HK-2 (cell line): ENCODE data around the gene NFXL1.
A peak's percentile ranks its signal among the peaks of the same experiment; 100 is the strongest.
"Not testable (repeated sequence)": the region's sequence is repeated elsewhere in the genome, so short reads cannot be mapped to it uniquely, and the experiment has no call there.

Experiments used
- DNase-seq: peaks from one replicate; pipeline ENCODE4 v3.0.0-alpha.2; 2018; ENCODE audit not compliant: unreplicated experiment

NFXL1 gene

DNA sequence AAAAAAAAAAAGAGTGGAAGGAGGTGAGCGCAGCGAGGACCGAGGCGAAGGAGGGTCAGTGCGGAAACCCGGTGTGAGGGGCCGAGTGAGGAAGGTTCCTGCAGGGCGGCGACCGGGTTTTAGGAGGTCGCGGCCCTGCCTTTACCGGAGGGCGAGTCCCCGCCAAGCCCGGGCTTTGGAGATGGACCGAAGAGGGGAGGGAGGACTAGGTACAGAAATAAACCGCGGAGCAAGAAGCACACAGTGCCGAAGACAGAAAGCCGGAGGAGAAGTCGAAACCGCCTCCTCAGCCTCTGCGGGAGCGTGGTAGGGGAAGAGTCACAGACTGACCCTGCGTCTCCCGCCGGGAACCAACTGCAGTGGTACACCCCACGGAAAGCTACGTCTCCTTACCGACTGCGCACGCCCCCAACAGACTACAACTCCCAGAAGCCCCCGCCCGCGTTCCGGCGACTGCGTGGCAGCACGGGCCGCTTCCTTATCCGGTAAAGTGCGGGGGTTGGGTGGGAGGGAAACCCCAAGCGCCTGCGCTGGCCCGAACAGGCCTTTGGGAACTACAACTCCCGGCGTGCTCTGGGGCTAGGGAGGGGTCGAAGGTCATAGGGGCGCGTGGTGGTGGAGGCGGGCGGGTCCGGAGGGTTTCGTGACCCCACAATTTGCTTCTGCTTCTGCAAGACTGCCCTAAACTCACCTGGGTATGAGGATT lies at the start of gene NFXL1:
NFXL1 (minus strand) TSS at position 364 of the 706 bp plus-strand sequence. CDS start 380 bp downstream, outside the sequence.
- peak; percentile 98 for DNase-seq

DNA sequence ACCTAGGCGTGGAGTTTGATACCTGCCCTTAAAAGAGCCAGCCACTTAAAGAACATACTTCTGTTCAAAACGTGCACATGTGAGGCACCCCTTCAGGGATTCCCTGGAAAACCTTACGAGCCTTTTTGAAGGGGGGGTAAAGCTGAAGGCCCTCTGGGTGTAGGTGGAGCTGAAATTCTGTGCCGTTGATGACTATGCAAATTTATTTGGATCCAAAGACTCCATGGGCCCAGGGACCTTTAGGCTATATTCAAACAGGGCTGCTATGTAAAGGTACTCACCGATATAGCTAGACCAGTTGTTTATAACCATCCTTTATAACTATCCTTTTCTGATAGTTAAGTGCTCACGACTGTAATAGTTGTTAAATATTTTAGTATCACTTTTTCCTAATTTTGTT lies 40.3 kb upstream of the NFXL1 start:
- DNase-seq: no peak

DNA sequence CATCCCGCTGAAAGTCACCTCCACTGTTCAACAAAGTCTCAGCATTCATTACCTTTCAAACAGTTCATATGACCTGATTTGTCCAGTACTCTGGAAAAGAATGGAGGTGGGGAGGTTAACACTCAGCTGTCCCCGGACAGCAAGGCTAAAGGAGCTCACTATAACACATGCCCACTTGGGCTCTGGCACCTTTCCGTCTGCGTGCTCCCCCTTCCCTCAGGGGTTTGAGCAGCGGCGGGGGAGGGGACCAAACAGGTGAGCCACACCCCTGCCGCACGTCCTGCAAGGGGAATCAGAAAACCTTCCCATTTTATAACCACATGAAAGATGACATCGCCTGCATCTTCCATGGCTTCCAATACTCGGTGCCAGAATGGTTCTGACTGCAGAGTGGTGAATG lies 39.9 kb upstream of the NFXL1 start:
- no peak for DNase-seq

DNA sequence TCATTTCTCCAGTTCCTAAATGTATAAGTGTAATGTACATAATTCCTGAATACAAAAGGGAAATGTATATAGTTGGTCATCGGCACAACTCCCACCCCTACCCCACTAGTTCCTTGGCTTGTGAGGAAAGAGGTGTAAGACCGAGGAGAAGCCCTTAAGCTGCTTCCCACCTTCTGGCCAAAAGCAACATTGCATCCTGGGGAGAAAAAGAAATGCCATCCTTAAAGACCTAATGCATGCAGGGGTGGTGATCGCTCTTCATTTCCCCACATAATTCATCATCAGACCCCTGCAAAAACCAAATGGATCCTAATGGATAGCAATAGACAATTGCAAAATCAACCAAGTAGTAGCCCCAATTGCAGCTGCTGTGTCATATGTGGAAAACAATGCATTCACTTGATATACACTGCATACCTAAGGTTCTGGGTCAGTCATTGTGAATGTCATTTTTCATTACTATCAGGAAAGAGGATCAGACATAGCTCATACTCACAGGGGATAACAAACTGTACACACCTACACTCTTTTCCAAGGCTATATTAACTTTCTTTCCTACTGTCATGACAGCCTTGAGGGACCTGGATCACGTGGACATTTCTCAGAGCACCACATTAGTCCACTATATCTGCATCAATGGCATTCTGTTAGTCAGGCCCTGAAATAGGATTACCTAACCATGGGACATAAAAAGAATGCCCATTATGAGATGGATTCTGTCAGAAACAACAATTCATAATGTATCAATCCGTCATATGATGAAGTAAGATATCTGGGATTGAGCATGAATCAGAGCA lies 31.7 kb upstream of the NFXL1 start:
- DNase-seq: no peak

DNA sequence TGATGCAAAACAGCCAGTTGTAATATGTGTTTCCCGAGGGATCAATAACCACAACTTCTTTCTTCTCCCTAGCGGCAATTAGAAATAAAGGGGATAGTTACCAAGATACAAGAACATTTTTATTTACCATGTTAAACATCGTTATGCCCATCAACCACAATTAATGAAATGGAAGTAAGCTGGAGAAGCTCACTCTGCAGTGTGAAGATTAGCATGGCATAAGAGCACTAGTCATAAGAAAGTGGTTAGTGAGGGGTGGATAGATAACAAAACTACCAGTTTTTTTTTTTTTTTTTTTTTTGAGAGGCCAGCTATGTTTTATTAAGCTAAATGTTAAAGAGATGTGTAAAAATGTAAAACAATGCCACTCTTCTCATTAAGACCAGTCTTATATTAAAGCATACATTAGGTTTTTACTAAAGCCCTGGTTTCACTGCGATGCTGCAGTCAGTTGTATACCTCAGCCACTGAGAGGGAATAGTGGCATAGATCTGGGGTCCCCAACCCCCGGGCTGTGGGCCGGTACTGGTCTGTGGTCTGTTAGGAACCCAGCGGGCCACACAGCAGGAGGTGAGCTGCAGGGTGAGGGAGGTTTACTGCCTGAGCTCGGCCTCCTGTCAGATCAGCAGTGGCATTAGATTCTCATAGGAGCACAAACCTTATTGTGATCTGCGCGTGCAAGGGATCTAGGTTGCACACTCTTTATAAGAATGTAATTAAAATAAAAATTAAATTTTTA lies 27.9 kb upstream of the NFXL1 start:
- DNase-seq: no peak

DNA sequence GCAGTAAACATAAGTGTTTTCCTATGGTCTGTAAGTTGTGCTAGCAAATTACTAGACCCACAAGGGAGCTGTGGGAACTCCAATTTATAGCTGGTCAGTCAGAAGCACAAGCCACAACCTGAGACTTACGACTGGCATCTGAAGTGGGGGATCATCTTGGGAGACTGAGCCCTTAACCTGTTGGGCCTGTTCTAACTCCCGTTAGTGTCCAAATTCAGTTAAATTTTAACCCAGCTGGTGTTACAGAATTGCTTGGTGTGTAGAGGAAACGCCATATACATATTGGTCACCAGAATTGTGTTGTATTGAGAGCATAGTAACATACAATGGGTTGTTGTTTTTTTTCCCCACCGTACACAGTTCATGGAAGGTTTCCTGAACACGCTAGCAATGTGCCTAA lies 25.1 kb upstream of the NFXL1 start:
- DNase-seq: no peak

DNA sequence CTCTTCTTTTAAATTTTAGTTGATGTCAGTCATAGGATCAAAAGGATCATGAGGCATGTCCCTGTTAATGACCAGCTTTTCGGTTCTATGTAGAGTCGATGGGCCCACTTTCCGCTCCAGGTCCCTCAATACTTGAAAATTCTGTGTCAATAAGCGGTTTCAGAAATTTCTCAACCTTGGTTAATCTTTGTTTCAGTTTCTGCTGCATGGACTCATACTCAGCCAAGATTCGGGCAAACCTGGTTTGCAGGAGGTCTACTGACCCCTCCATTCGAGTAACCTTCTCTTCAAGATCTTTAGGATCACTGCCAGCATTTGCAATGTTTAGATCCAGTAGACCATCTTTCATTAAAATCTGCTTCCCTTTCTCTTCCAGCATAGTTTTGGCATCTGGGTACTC lies 22.0 kb upstream of the NFXL1 start:
- no peak for DNase-seq

DNA sequence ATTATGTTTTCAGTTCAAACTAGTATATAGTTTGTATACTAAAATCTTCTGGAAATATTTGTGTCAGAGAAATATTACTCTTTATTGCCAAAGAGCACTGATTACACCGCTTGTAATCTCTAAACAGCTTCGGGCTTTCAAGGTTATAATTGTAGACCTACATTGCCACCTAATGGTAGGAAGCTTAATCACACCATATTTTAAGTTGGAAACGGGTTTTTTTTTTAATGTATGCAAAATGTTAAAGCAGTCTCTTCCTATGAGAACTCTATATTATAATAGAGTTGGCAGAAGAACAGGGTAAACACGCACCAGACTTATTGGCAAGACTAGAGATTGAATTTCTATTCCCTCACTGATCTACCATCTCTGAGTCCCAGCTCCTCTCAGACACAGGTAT lies 19.5 kb upstream of the NFXL1 start:
- no peak for DNase-seq

DNA sequence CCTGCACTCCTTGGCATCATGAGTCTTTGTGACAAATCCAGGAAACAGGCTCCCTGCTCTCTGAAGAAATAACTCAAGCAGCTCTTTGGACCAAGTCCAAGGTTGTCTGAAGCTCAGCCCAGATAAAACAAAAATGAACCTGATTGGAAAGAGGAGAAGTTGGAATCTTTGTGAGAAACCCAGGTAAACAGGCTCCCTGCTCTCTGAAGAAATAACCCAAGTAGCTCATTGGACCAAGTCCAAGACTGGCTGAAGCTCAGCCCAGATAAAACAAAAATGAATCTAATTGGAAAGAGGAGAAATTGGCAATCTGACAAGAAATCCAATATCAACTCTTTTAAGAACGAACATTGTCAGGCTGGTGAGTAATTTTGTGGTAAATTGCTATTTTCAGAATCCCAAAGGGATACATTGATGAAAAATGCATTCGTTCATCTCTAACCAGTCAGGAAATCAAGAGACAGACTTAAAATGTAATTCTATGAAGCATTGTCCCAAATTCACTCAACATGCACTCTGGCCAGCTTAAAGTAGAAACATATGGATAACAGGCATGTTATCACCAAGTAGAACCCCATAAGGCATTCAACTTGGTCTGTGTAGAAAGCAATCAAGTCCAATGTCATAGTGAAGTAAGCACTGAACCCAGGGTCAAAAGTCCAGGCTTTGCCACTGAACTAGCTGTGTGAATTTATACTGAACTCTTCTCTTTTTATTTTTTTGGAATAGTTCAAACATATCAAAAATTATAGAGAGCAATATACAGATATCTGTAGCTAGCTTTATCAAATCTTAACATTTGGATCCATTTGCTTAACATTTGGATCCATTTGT lies 16.8 kb upstream of the NFXL1 start:
- DNase-seq: no peak

DNA sequence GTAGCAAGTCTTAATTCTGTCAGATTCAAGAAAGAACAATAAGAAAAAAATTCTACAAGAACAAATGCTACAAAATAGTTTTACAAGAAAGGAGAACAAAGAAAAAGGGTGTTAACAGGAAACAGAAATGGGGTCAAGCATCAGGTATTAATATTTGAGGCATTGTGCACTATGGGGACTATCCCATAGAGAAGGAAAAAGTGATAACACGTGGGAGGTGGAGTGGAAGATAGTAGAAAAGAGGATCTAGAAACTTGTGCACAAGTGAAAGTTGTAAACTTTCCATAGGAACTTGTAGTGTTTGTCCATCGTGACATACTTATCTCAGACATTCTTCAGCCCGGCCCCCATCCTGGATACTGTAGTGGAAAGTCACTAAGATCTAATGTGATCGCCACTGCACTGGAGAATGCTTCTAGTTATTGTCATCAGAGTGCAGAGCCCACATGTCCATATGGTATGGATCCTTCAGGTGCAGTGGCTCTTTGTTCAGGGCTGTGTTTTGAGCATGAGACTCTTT lies 15.4 kb upstream of the NFXL1 start:
- DNase-seq: no peak

DNA sequence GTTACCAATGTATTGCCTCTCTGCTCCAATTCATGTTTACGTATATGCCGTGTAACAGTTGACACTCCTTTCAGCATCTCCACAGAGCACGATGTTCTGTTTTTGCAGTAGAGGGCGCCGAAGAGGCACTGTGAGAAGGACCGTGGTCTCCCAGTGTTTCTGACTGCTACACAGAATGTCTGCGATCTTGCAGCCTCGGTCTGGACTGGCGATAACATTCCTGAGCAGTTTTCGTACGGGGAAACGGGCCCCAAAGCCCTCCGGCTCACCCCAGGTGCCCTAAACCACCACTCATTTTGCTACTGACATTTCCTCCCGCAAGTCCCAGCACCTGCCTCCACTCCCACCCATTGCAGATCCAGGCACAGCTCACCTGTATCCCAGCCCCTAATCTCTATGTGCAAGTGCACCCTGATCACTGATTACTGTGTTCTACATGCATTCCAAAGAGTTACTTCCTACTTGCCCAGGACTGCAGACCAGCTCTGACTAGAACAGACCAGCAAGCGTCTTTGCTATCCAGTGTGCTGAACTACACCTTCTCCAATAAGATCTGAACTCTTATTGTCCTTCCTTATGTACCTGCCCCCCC lies 12.4 kb upstream of the NFXL1 start:
- peak; percentile 36 for DNase-seq

DNA sequence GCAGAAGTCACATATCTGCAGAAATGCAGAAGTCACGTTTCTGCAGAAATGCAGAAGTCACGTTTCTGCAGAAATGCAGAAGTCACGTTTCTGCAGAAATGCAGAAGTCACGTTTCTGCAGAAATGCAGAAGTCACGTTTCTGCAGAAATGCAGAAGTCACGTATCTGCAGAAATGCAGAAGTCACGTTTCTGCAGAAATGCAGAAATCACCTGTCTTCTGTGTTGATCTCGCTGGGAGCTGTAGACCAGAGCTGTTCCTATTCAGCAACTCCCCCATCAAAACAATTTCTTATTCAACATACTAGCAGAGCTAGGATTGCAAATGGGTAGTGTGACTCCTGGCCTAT lies 8.9 kb upstream of the NFXL1 start:
- not testable (repeated sequence) for DNase-seq

DNA sequence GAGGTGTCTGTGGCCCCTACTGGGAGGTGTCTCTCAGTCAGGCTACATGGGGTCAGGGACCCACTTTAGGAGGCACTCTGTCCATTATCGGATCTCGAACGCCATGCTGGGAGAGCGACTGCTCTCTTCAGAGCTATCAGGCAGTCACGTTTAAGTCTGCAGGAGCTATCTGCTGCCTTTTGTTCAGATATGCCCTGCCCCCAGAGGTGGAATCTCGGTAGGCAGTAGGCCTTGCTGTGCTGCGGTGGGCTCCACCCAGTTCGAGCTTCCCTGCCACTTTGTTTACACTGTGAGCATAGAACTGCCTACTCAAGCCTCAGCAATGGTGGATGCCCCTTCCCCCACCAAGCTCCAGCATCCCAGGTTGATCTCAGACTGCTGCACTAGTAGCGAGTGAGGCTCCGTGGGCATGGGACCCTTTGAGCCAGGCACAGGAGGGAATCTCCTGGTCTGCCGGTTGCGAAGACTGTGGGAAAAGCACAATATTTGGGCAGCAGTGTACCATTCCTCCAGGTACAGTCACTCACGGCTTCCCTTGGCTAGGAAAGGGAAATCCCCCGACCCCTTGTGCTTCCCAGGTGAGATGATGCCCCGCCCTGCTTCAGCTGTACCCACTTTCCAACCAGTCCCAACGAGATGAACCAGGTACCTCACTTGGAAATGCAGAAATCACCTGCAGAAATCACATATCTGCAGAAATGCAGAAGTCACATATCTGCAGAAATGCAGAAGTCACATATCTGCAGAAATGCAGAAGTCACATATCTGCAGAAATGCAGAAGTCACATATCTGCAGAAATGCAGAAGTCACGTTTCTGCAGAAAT lies 8.3 kb upstream of the NFXL1 start:
- DNase-seq: not testable (repeated sequence)

DNA sequence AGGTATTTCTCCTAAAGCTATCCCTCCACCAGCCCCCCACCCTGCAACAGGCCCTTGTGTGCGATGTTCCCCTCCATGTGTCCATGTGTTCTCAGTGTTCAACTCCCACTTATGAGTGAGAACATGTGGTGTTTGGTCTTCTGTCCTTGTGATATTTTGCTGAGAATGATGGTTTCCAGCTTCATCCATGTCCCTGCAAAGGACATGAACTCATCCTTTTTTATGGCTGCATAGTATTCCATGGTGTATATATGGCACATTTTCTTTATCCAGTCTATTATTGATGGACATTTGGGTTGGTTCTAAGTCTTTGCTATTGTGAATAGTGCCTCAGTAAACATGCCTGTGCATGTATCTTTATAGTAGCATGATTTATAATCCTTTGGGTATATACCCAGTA lies 2.8 kb upstream of the NFXL1 start:
- DNase-seq: not testable (repeated sequence)

DNA sequence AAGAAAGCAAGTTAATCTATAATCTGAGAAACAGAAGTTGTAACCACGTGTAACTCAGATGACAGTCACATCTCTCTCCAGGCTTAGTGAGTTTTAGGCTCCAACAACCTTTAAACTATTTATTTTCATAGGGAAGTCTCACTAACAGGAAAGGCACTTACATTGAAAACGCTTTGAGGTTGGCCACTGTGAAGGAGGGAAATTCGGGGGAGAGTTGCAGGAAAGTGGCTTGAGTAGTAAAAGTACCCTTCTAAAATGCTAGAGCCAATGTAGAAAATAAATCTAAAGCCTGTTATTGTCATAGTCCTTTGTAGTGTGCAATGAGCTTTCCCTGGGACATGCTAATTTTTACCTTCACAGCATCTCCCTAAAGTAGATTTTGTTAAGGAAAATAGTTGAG lies 995 bp upstream of the NFXL1 start:
- DNase-seq: no peak

DNA sequence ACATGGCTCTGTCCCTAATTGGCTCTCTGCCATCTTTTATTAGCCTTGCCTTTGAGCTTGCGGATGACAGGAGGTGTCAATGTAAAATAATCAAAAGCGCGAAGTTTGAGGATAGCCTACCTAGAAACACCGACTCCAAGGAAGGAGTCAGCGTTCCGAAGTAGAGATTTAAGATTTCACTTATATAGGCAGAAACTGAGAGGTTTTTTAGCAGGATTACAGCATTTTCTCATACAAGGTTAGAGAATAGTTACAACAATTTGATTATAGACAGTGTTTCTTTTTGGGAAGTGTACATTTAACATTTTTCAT lies 499 bp upstream of the NFXL1 start:
- DNase-seq: no peak

DNA sequence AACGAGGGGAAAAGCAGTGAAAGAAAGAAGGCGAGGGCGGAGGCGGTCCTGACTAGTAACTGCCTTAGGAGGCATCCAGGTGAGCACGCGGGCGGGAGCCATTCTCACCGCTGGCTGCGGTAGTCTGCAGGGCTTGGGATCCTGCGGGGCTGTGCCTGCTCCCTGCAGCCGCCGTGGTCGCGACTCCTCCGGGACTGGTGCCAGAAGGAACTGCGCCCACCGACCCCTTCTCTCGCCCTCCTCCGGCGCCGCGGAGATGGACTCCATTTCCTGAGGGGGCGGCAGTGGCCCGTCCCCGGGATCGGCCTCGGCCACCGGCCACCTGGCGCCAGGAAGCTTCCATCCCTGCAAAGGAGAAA lies 543 bp downstream of the NFXL1 start:
- DNase-seq: peak; percentile 54

DNA sequence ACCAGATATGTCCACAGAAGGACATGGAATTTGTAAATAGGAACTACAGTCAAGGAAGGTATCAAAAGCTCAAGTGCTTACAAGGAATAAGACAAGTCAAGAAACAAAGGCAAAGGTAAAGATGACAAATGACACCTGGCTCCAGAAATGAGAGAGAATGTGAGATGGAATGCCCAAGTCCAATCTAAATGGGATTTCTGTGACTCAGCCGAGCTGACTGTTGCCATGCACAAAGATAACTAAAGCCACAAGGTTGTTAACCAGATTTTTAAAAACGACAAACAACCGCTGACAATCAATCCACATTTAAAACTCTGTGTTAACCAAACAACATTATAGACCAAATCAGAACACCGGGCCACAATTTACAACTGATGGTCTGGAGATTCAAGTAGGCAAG lies 1.1 kb downstream of the NFXL1 start:
- no peak for DNase-seq

DNA sequence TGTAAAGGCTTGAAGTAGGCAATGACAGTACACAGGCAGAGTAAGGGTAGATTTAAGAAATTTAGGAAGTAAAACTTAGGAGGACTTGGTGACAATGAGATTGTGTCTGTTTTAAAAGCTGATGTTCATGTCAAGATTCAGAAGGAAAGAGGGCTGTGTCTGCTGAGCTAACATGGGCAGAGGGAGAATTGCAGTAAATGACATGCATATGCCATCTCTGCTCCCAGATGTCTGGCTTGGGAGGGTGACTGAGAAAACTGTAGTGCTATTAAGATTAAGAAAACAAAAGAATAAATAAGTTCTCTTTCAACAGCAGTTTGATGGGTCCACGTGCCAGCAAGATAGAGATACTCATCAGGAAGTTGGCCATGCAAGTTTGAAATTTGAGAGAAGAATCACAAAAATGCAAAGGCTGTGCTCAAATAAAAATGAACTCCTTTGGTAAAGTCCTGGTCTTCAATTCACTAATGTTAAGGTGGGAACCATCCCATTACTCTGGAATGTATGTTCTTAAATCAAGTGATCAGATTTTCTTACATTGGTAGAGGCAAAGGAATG lies 7.2 kb downstream of the NFXL1 start:
- no peak for DNase-seq

DNA sequence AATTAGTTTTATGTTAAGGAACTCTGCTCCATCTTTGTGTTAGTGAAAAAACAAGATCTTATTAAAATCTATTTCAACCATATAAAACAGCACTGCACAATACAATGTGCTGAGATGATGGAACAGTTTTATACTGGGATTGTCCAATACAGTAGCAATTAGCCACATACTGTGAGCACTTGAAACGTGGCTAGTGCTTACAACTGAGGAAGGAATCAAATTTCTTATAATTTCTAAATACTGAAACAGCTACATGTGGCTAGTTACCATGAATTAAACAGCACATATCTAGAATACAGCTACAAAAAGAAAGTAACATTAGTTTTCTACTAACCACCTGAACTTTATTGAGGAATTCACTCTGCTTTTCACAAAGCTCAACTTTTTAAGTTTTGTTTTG lies 14.7 kb downstream of the NFXL1 start:
- DNase-seq: no peak
